GM18498 (cell line): ENCODE results near the gene INSYN2B.
"Not testable (repeated sequence)": the region's sequence is repeated elsewhere in the genome, so short reads cannot be mapped to it uniquely, and the experiment has no call there.

Source experiments
- ATAC-seq: cut with Tn5 transposase; IDR thresholded peaks from one replicate; pipeline ENCODE4 v1.9.1; 2021; ENCODE audit warnings: mild to moderate bottlenecking, moderate library complexity; ENCODE audit not compliant: unreplicated experiment

Gene INSYN2B

GRCh38 chr5:169973056-169973455 is 7.2 kb downstream of the INSYN2B start:
- ATAC-seq, result no peak

GRCh38 chr5:169971780-169972179 is 8.5 kb downstream of the INSYN2B start:
- ATAC-seq, result no peak

- ATAC-seq, result no peak
Observed at GRCh38 chr5:169970911-169971765, 9.2 kb downstream of the INSYN2B start.

- ATAC-seq, result peak; percentile 46
Observed at GRCh38 chr5:169970339-169970738, 10.0 kb downstream of the INSYN2B start.

- no peak for ATAC-seq
Observed at GRCh38 chr5:169964246-169964645, 16.0 kb downstream of the INSYN2B start.

GRCh38 chr5:169960659-169961058 is 19.6 kb downstream of the INSYN2B start:
- no peak for ATAC-seq

- no peak for ATAC-seq
Observed at GRCh38 chr5:169958278-169958677, 22.0 kb downstream of the INSYN2B start.

- ATAC-seq, result no peak
Observed at GRCh38 chr5:169956756-169957155, 23.5 kb downstream of the INSYN2B start.

GRCh38 chr5:169956126-169956525 is 24.2 kb downstream of the INSYN2B start:
- ATAC-seq, result no peak

- no peak for ATAC-seq
Observed at GRCh38 chr5:169954786-169955185, 25.5 kb downstream of the INSYN2B start.

- ATAC-seq, result not testable (repeated sequence)
Observed at GRCh38 chr5:169953196-169953595, 27.1 kb downstream of the INSYN2B start.

- ATAC-seq, result peak; percentile 70
Observed at GRCh38 chr5:169950333-169950732, 30.0 kb downstream of the INSYN2B start.

- no peak for ATAC-seq
Observed at GRCh38 chr5:169946743-169947295, 33.5 kb downstream of the INSYN2B start.

GRCh38 chr5:169945831-169946261 is 34.4 kb downstream of the INSYN2B start:
- ATAC-seq, result no peak

- ATAC-seq, result peak; percentile 60
Observed at GRCh38 chr5:169944922-169945680, 35.2 kb downstream of the INSYN2B start.

- peak; percentile 38 for ATAC-seq
Observed at GRCh38 chr5:169944115-169944514, 36.2 kb downstream of the INSYN2B start.

- no peak for ATAC-seq
Observed at GRCh38 chr5:169943026-169943425, 37.3 kb downstream of the INSYN2B start.

- ATAC-seq, result no peak
Observed at GRCh38 chr5:169942181-169942580, 38.1 kb downstream of the INSYN2B start.

GRCh38 chr5:169941542-169941941 is 38.8 kb downstream of the INSYN2B start:
- ATAC-seq, result no peak

GRCh38 chr5:169939731-169940130 is 40.6 kb downstream of the INSYN2B start:
- no peak for ATAC-seq

- no peak for ATAC-seq
Observed at GRCh38 chr5:169938439-169938838, 41.9 kb downstream of the INSYN2B start.

GRCh38 chr5:169935762-169936161 is 44.5 kb downstream of the INSYN2B start:
- no peak for ATAC-seq
